A673 (cell line): ENCODE results near the gene MORN2. TPM values are rescaled to one million over a fixed set of nuclear protein-coding genes. Genes with fewer than 3 reads are reported as not detected.
"Not testable (repeated sequence)": the region's sequence is repeated elsewhere in the genome, so short reads cannot be mapped to it uniquely, and the experiment has no call there.

Experiments used
- Bru-seq: library from RNA; stranded (reverse); fragments of 400-500 nt; gene quantifications from one replicate; lab custom pipeline; 2021; lab: Mats Ljungman, UMichigan
- BruChase-seq, 2 experiments: library from RNA; stranded (reverse); fragments of 400-500 nt; gene quantifications; one replicate each; lab custom pipeline; 2021; lab: Mats Ljungman, UMichigan
- BruUV-seq: library from RNA; stranded (reverse); fragments of 400-500 nt; replicated peaks from 2 replicates; lab custom pipeline; 2021; lab: Mats Ljungman, UMichigan
- CTCF ChIA-PET: fragments of 300-600 bp; sonication (Branson Sonifier 250); formaldehyde crosslinking; loops from one replicate; lab custom pipeline; 2022; ENCODE audit warnings: antibody characterized with exemption; lab: Charles Lee
- POLR2A ChIA-PET: fragments of 300-600 bp; sonication (Branson Sonifier 250); formaldehyde crosslinking; loops from one replicate; lab custom pipeline; 2022; ENCODE audit warnings: antibody characterized with exemption; ENCODE audit not compliant: low non-redundant PET; lab: Charles Lee
- DNase-seq: peaks from one replicate; pipeline ENCODE4 v3.0.0-alpha.2; 2015; ENCODE audit warnings: low spot score
- H3K27ac ChIP-seq: fragments of 200-600 bp; sonication (generic); 2 replicates; pipeline ENCODE4 v1.5.1; 2016; ENCODE audit warnings: mixed run types, low read depth, mild to moderate bottlenecking, mixed read lengths, antibody characterized with exemption, low read length; ENCODE audit not compliant: poor library complexity, severe bottlenecking
- H3K27me3 ChIP-seq: fragments of 200-600 bp; sonication (generic); replicated peaks from 2 replicates; pipeline ENCODE4 v1.6.1; 2017; ENCODE audit warnings: mixed run types, low read depth, mild to moderate bottlenecking, mixed read lengths, antibody characterized with exemption, low read length; ENCODE audit not compliant: insufficient read depth, poor library complexity
- H3K36me3 ChIP-seq: fragments of 200-600 bp; sonication (generic); 2 replicates; pipeline ENCODE4 v1.6.1; 2016; ENCODE audit warnings: mixed run types, mild to moderate bottlenecking, mixed read lengths, antibody characterized with exemption, low read length; ENCODE audit not compliant: insufficient read depth, poor library complexity, severe bottlenecking
- H3K4me1 ChIP-seq: fragments of 200-600 bp; sonication (generic); 2 replicates; pipeline ENCODE4 v1.6.1; 2017; ENCODE audit warnings: mixed run types, mild to moderate bottlenecking, mixed read lengths, antibody characterized with exemption, low read length; ENCODE audit not compliant: insufficient read depth, poor library complexity, severe bottlenecking
- H3K4me3 ChIP-seq: fragments of 200-600 bp; sonication (generic); 2 replicates; pipeline ENCODE4 v1.5.1; 2016; ENCODE audit warnings: low read depth, mixed run types, mild to moderate bottlenecking, mixed read lengths, low read length; ENCODE audit not compliant: poor library complexity, severe bottlenecking
- H3K9me3 ChIP-seq: fragments of 200-600 bp; sonication (generic); 2 replicates; pipeline ENCODE4 v1.6.1; 2016; ENCODE audit warnings: mixed run types, low read depth, mild to moderate bottlenecking, mixed read lengths, antibody characterized with exemption, low read length; ENCODE audit not compliant: poor library complexity, severe bottlenecking
- CTCF ChIP-seq: fragments of 300-800, 200-600 bp; sonication (generic); conservative IDR thresholded peaks from 2 replicates; pipeline ENCODE4 v1.5.1; 2017; ENCODE audit warnings: low read depth, mild to moderate bottlenecking, antibody characterized with exemption, low read length, moderate library complexity, mixed read lengths
- EZH2 ChIP-seq: fragments of 200-600 bp; sonication (generic); IDR thresholded peaks from 2 replicates; pipeline ENCODE4 v1.6.1; 2017; ENCODE audit warnings: borderline replicate concordance, low read depth, mild to moderate bottlenecking, mixed read lengths, antibody characterized with exemption, low read length; ENCODE audit not compliant: poor library complexity, severe bottlenecking
- intact Hi-C: fragments of 100-400 bp; cut with micrococcal nuclease; formaldehyde crosslinking; loops from one replicate; pipeline ENCODE4 v1.10.0; 2022; ENCODE audit not compliant: unreplicated experiment
- long read RNA-seq: library from polyadenylated mRNA; stranded (forward); transcript quantifications from one replicate; pipeline ENCODE4 v2.0.0, GENCODE V29; 2022
- total RNA-seq: library from RNA; stranded (reverse); gene quantifications from 2 replicates; pipeline ENCODE4 v1.2.3, GENCODE V29; 2021

MORN2 gene
- total RNA-seq (26.0 and 29.0 TPM in 2 replicates), Bru-seq, nascent RNA (percentile 65 among the genes with signal in this experiment), BruChase-seq, experiment 1, labeled RNA remaining after a 2-hour chase (percentile 53 among the genes with signal in this experiment), BruChase-seq, experiment 2, labeled RNA remaining after a 6-hour chase (percentile 58 among the genes with signal in this experiment)
- long read RNA-seq, transcript MORN2-201 (5 exons, 739 nt), result major isoform, 29 of 29 reads
- long read RNA-seq, partial matches to known transcripts, result 0 of 29 reads
- long read RNA-seq, other reads (novel, unspliced or antisense), result 0 of 29 reads

GRCh38 chr2:38875576-38876367 is at the start of gene MORN2, which contains the start of gene DHX57:
MORN2 (plus strand) TSS chr2:38875976.
DHX57 (minus strand) TSS chr2:38875934; CDS start chr2:38868405, 7,529 bp downstream.
- intact Hi-C loops, result no loop called here

GRCh38 chr2:38827539-38828145 is 48.1 kb upstream of the MORN2 start:
- Histone ChIP-seq H3K36me3 (peaks cover 17% of the 10 kb centered on the region), H3K27ac (peak overlapping the region; percentile 74)
- CTCF ChIA-PET, H3K9me3 ChIP-seq, POLR2A ChIA-PET, H3K4me3 ChIP-seq, H3K4me1 ChIP-seq, H3K27me3 ChIP-seq: not testable (repeated sequence)
- BruUV-seq, result TSS peak; percentile 88
- DNase-seq, result peak; percentile 77
- intact Hi-C loops, result loop anchor here (5.0 kb wide), 1 partner anchor 80 kb away; no protein-coding TSS in a partner anchor

More at GRCh38 chr2:38875576-38876367, at the start of gene MORN2, which contains the start of gene DHX57:
- no peak for TF ChIP-seq EZH2
- no peak for TF ChIP-seq CTCF
- no TSS peak for BruUV-seq
- peak within 1 kb of the TSS; percentile 87 for H3K4me3 ChIP-seq
- peak within 1 kb of the TSS; percentile 18 for H3K27ac ChIP-seq
- H3K9me3 ChIP-seq, result no peaks in the 10 kb centered on the region
- CTCF ChIA-PET, result no interaction called here
- no peaks in the 10 kb centered on the region for H3K27me3 ChIP-seq
- H3K36me3 ChIP-seq, result no peaks in the 10 kb centered on the region
- peak; percentile 87 for DNase-seq
- peaks cover 6% of the 10 kb centered on the region for H3K4me1 ChIP-seq
- POLR2A ChIA-PET, result no interaction called here

GRCh38 chr2:38828460-38828859 is 47.3 kb upstream of the MORN2 start:
- no peak for DNase-seq
- ChIA-PET CTCF (no interaction called here), POLR2A (no interaction called here)
- no peaks in the 10 kb centered on the region for H3K27me3 ChIP-seq
- no peak overlapping the region for H3K27ac ChIP-seq
- BruUV-seq, result no TSS peak
- H3K4me1 ChIP-seq, result peaks cover 10% of the 10 kb centered on the region
- intact Hi-C loops, result loop anchor here (5.0 kb wide), 1 partner anchor 81 kb away; no protein-coding TSS in a partner anchor
- no peaks in the 10 kb centered on the region for H3K9me3 ChIP-seq
- no peak overlapping the region for H3K4me3 ChIP-seq
- TF ChIP-seq EZH2, result no peak
- TF ChIP-seq CTCF, result no peak
- H3K36me3 ChIP-seq, result peaks cover 12% of the 10 kb centered on the region
